Loucy (cell line): ENCODE results near the gene TOP1.

Experiments used
- H2AFZ ChIP-seq: fragments of 200-600 bp; sonication (generic); 2 replicates; pipeline ENCODE4 v1.6.0; 2016; ENCODE audit warnings: antibody characterized with exemption, mild to moderate bottlenecking, low read length, moderate library complexity
- H3F3A ChIP-seq: fragments of 200-600 bp; 2 replicates; pipeline ENCODE4 v1.6.0; 2016; ENCODE audit warnings: antibody characterized with exemption, low read depth, mild to moderate bottlenecking
- H3K27me3 ChIP-seq: fragments of 200-600 bp; sonication (generic); 2 replicates; pipeline ENCODE4 v1.6.1; 2014; ENCODE audit warnings: low read length, mild to moderate bottlenecking; ENCODE audit not compliant: insufficient read depth, poor library complexity, severe bottlenecking
- H3K36me3 ChIP-seq: fragments of 200-600 bp; sonication (generic); 2 replicates; pipeline ENCODE4 v1.6.1; 2016; ENCODE audit warnings: low read length; ENCODE audit not compliant: insufficient read depth
- H3K4me1 ChIP-seq: fragments of 200-600 bp; sonication (generic); 2 replicates; pipeline ENCODE4 v1.5.1; 2014; ENCODE audit warnings: low read length, mild to moderate bottlenecking; ENCODE audit not compliant: insufficient read depth, poor library complexity, severe bottlenecking
- H3K4me2 ChIP-seq: fragments of 200-600 bp; sonication (generic); 2 replicates; pipeline ENCODE4 v1.6.0; 2014; ENCODE audit warnings: antibody characterized with exemption, low read length, low read depth, mild to moderate bottlenecking; ENCODE audit not compliant: poor library complexity, severe bottlenecking
- H3K4me3 ChIP-seq: fragments of 200-600 bp; sonication (generic); 2 replicates; pipeline ENCODE4 v1.5.1; 2014; ENCODE audit warnings: low read length, mild to moderate bottlenecking, mixed read lengths; ENCODE audit not compliant: poor library complexity, severe bottlenecking
- H3K79me2 ChIP-seq: fragments of 200-600 bp; sonication (generic); 2 replicates; pipeline ENCODE4 v1.6.1; 2014; ENCODE audit warnings: low read length; ENCODE audit not compliant: insufficient read depth
- H3K9ac ChIP-seq: fragments of 200-600 bp; sonication (generic); 2 replicates; pipeline ENCODE4 v1.6.0; 2014; ENCODE audit warnings: mild to moderate bottlenecking, low read depth, low read length, moderate library complexity; ENCODE audit not compliant: poor library complexity, severe bottlenecking
- H3K9me2 ChIP-seq: fragments of 200-600 bp; sonication (generic); replicated peaks from 2 replicates; pipeline ENCODE4 v1.6.1; 2016; ENCODE audit warnings: low read depth, low read length, mixed read lengths
- H3K9me3 ChIP-seq: fragments of 200-600 bp; sonication (generic); 2 replicates; pipeline ENCODE4 v1.6.1; 2014; ENCODE audit warnings: mild to moderate bottlenecking, antibody characterized with exemption, low read length, low read depth; ENCODE audit not compliant: insufficient read depth
- H4K20me1 ChIP-seq: fragments of 200-600 bp; sonication (generic); 2 replicates; pipeline ENCODE4 v1.6.0; 2014; ENCODE audit warnings: antibody characterized with exemption, low read length, mild to moderate bottlenecking; ENCODE audit not compliant: insufficient read depth, poor library complexity, severe bottlenecking
- EZH2phosphoT487 ChIP-seq: fragments of 200-600 bp; IDR thresholded peaks from 2 replicates; pipeline ENCODE4 v1.6.1; 2018; ENCODE audit warnings: antibody characterized with exemption, mild to moderate bottlenecking, moderate library complexity, borderline replicate concordance
- TF ChIP-seq, protein P1 (sequence below): fragments of 200-600 bp; sonication (generic); conservative IDR thresholded peaks from 2 replicates; pipeline ENCODE4 v1.5.1; 2014; ENCODE audit warnings: mild to moderate bottlenecking, antibody characterized with exemption, low read length

Gene TOP1

DNA sequence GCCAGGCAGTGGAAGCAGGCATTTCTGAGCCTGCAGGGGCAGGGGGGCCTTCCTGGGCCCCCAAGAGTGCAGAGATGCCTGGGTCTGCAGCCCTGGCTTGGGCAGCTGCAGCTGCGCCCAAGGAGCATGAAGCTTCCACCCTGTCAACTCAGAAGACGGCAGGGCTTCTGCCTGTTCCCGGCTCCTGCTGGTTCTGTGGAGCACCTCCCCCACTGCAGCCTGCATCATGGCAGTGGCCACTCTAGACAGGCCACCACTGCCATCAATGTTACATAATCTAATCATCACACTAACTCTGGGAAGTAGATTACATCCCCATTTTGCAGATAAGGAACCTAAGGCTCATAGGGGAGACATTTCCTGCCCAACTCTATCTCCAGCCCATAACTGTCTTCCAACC, 21.1 kb upstream of the TOP1 start:
- Histone ChIP-seq H3K4me2 (peak overlapping the region; percentile 76), H3K9ac (no peak overlapping the region), H3K9me3 (peaks cover 6% of the 10 kb centered on the region; the same call in 1 of the 2 replicates), H3K9me2 (no peaks in the 10 kb centered on the region), H3K79me2 (no peaks in the 10 kb centered on the region), H4K20me1 (no peaks in the 10 kb centered on the region), H3F3A (no peaks in the 10 kb centered on the region), H3K36me3 (no peaks in the 10 kb centered on the region), H3K4me1 (peaks cover 41% of the 10 kb centered on the region), H3K27me3 (no peaks in the 10 kb centered on the region), H2AFZ (no peak overlapping the region), H3K4me3 (no peak overlapping the region)
- no peak for TF ChIP-seq EZH2phosphoT487
- TF ChIP-seq, protein P1, sequence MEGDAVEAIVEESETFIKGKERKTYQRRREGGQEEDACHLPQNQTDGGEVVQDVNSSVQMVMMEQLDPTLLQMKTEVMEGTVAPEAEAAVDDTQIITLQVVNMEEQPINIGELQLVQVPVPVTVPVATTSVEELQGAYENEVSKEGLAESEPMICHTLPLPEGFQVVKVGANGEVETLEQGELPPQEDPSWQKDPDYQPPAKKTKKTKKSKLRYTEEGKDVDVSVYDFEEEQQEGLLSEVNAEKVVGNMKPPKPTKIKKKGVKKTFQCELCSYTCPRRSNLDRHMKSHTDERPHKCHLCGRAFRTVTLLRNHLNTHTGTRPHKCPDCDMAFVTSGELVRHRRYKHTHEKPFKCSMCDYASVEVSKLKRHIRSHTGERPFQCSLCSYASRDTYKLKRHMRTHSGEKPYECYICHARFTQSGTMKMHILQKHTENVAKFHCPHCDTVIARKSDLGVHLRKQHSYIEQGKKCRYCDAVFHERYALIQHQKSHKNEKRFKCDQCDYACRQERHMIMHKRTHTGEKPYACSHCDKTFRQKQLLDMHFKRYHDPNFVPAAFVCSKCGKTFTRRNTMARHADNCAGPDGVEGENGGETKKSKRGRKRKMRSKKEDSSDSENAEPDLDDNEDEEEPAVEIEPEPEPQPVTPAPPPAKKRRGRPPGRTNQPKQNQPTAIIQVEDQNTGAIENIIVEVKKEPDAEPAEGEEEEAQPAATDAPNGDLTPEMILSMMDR: no peak

DNA sequence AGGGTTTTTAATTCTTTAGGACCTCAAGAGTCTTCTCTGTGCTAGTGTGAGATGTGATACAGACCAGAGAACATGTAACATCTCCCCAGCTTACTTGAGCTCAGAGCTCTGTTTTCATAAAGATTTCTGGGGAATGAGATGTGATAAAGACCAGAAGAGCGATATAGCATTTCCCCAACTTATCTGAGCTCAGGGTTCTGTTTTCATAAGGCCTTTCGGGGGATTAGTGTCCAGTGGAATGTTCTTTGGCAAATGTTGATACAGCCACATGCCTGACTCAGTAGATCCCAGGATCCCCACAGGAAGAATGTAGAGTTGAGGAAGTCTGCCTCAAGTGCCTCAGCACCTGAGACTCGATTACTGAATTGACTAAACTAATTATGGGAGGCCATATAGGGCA, 18.7 kb upstream of the TOP1 start:
- TF ChIP-seq, protein P1: no peak
- TF ChIP-seq EZH2phosphoT487: no peak
- Histone ChIP-seq H3K9me2 (no peaks in the 10 kb centered on the region), H3K27me3 (no peaks in the 10 kb centered on the region), H3K9ac (no peak overlapping the region), H4K20me1 (no peaks in the 10 kb centered on the region), H2AFZ (no peak overlapping the region), H3K4me1 (peaks cover 42% of the 10 kb centered on the region), H3K4me3 (no peak overlapping the region), H3F3A (no peaks in the 10 kb centered on the region), H3K36me3 (no peaks in the 10 kb centered on the region), H3K9me3 (peaks cover 6% of the 10 kb centered on the region; the same call in 1 of the 2 replicates), H3K79me2 (no peaks in the 10 kb centered on the region), H3K4me2 (no peak overlapping the region)

DNA sequence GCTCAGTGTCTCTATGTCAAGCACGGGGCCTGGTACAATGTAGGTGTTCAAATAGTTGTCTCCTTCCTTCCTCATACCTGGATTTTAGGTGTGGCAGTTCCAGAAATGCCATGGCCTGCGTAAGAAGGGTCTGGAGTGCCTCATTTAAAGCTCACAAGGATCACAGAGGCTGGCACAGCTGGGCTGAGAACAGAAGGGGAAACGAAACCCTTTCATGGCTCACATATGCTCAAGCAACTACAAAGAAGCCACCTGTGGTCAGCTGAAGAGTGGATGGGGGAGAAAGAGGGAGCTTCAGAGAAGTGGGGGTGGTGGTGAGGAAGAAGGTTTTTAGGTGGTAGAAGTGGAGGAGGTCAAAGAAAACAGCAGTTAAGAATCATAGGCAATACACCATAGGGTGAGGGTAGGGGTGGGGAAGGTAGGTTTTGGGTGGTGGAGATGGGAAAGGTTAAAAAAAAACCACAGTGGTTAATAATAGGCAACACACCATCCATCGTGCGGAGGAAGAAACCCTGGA, 17.0 kb upstream of the TOP1 start:
- H3K4me1 ChIP-seq: peaks cover 42% of the 10 kb centered on the region
- no peaks in the 10 kb centered on the region for H4K20me1 ChIP-seq
- TF ChIP-seq, protein P1: no peak
- no peak for TF ChIP-seq EZH2phosphoT487
- H3K9ac ChIP-seq: peak overlapping the region; percentile 9
- H3K9me3 ChIP-seq: peaks cover 3% of the 10 kb centered on the region; the same call in 1 of the 2 replicates
- H3K9me2 ChIP-seq: no peaks in the 10 kb centered on the region
- no peak overlapping the region for H3K4me3 ChIP-seq
- H3F3A ChIP-seq: no peaks in the 10 kb centered on the region
- H3K36me3 ChIP-seq: no peaks in the 10 kb centered on the region
- no peaks in the 10 kb centered on the region for H3K27me3 ChIP-seq
- no peak overlapping the region for H2AFZ ChIP-seq
- peak overlapping the region; percentile 33 for H3K4me2 ChIP-seq
- H3K79me2 ChIP-seq: no peaks in the 10 kb centered on the region
